GM15510 (cell line): Measurements from ENCODE around the gene OVOL1.

Experiments
- POLR2A ChIP-seq: IDR thresholded peaks from 3 replicates; pipeline ENCODE4 v1.6.1; 2011; ENCODE audit warnings: borderline replicate concordance; ENCODE audit not compliant: insufficient read length; ENCODE audit errors: extremely low read depth

The OVOL1 gene

DNA sequence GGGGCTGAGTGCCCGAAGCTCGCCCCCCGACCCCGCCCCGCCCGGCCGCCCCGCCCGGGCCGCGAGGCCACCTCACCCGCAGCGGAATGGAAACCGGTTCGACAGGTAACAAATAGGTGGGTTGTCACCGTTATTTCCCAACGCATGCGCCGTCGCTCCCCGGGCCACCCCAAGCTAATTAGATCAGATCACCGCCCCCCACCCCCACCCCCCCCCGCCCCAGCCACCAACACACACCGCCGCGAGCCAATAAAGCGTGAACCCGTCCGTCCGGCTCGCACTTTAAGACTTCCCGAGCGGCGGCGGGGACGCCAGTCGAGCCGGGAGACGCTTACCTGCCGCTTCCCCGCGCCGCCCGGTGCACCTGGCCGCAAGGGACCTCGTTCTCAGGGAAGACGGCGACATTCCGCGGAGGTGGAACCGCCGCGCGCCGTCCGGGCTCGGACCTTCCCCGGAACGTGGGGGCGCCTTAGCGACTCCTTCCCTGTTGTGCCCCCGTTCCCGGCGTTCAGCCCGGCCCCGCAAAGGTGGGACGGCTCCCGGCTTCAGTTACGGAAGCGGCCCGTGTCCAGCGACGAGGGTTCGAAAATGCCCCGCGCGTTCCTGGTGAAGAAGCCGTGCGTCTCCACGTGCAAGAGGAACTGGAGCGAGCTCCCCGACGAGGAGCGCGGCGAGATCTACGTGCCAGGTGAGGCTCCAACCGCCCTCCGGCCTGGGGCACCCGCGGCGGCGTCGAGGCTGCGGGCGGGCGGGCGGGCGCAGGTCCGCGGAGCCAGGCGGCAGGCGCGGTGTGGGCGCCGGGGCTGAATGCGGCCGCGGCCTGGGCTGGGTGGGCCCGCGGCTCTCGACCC is at the start of gene OVOL1:
Gene OVOL1 (plus strand): TSS at position 278 of the 851 bp plus-strand sequence. CDS start 311 bp downstream, at position 589.
- TF ChIP-seq POLR2A, result no peak

- TF ChIP-seq POLR2A, result no peak
Measured at GRCh38 chr11:65739022-65739421, 47.8 kb upstream of the OVOL1 start.

DNA sequence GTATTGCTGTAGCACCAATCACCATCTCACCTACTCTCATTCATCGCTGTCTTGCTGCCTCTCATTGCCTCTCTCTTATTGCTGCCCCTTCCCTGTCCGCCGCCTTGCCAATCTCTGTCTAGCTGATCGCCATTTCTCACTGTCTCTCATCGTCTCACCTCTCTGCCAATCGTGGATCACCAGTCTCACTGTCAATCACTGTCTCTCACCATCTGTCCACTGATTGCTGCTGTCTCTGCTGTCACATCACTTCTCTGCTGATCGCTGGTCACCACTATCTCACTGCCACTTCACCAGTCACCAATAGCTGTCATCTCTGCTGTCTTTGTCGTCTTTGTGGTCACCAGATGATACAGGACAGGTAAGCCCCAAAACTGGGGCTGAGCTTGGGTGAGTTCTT is 45.7 kb upstream of the OVOL1 start:
- TF ChIP-seq POLR2A, result no peak

GRCh38 chr11:65742353-65742752 is 44.5 kb upstream of the OVOL1 start:
- TF ChIP-seq POLR2A, result no peak

DNA sequence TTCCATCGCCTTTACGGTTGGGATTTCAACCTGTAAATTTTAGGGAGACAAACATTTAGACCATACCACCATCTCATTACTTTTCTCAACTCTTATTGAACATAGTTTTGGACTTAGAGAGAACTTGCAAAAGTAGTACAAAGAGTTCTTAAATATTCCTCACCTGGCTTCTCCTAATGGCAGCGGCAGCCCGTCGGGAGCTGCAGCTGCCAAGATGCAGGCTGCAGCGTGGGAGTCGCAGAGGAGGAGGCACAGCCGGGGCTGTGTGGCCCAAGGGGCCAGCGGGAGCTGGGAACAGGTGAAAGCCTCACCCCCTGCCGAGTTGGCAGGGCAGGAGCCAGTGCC is 43.2 kb upstream of the OVOL1 start:
- TF ChIP-seq POLR2A, result no peak

GRCh38 chr11:65744026-65744698 is 42.7 kb upstream of the OVOL1 start:
- TF ChIP-seq POLR2A, result no peak

DNA sequence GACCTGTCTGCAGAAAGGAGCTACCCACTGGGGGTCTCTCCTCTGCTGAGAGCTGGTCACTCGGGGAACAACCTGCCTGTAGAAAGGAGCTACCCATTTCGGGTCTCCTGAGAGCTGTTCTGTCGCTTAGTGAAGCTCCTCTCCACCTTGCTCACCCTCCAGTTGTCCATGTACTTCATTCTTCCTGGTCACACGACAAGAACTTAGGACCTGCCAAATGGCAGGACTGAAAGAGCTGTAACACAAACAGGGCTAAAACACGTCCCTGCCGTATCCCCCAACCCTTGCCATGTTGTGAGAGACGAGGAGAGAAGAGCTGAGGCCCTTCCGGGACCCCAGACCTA is 42.2 kb upstream of the OVOL1 start:
- TF ChIP-seq POLR2A, result no peak

DNA sequence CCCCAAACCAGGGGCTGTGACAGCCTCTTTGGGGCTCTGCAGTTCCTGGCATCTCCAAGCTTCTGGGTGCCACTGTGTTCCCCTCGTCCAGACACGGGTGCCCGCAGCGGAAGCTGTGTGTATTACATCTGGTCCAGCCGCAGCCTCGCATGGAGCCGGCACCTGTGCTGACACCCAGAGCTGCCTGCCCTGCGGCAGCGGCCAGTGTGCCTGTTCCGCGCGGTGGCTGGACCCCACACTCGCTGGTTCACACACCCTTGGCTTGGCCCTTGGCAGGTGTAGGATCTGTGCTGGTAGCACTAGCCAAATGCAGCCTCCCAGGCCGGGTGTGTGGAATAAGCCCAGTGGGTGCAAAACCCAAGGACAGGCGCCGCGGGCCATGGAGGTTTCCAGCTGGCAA is 41.8 kb upstream of the OVOL1 start:
- TF ChIP-seq POLR2A, result no peak

DNA sequence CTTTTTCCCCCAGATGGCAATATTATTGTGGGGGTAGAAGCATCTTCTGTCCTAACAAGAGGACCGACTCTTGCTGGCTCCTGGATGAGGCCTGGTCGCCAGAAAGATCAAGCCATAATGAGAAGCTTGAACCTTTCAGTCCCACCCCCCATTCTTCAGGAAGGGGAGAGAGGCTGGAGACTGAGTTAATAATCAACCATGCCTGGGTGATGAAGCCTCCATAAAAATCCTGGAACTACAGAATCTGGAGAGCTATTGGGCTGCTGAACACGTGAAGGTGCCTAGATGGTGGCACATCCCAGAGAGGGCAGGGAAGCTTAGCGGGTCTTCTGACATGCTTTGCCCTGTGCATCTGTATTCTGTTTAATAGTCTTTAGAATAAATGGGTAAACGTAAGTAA is 22.4 kb upstream of the OVOL1 start:
- no peak for TF ChIP-seq POLR2A

DNA sequence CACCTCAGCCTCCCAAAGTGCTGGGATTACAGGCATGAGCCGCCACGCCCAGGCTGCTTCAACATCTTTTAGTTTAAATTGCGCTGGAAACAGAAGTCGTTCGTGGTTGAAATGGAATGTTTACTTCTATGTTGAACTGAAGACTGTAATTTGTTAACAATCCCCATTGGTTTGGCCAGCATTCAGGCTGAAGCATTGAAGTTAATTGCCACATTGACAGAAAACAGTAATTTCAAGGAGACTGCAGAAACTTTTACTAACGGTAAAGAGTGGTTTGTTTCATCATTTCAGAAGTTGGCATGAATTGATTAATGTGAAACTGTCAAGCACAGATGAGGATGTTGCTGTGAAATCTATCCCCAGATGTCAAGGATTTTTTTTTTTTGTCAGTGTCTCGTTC is 20.3 kb upstream of the OVOL1 start:
- no peak for TF ChIP-seq POLR2A

- TF ChIP-seq POLR2A, result no peak
Measured at GRCh38 chr11:65767406-65767805, 19.5 kb upstream of the OVOL1 start.

DNA sequence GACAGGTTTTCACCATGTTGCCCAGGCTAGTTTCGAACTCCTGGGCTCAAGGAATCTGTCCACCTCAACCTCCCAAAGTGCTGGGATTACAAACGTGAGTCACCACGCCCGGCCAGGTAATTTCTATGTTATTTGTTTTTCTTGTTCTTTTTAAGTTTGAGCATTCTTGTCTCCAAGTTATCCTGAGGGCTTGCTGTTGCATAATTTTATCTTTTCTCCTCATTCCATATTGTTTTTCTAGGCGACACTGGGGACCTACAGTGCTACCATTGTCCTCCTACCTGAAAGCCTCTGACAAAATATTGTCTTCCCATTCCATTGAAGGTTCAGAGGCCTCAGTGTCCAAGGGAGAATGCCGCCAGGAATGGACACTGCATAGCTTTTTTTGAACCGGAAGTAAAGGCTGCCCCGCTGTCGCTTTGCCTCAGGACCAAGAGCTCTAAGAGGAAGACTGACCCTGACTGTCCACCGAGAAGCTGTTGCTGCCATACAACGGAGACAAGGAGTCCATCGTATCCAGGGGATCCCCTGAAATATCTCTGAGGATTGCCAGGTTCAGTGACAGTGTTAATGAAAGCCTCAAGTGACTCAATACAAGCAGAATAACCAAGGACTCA is 15.8 kb upstream of the OVOL1 start:
- TF ChIP-seq POLR2A, result no peak

DNA sequence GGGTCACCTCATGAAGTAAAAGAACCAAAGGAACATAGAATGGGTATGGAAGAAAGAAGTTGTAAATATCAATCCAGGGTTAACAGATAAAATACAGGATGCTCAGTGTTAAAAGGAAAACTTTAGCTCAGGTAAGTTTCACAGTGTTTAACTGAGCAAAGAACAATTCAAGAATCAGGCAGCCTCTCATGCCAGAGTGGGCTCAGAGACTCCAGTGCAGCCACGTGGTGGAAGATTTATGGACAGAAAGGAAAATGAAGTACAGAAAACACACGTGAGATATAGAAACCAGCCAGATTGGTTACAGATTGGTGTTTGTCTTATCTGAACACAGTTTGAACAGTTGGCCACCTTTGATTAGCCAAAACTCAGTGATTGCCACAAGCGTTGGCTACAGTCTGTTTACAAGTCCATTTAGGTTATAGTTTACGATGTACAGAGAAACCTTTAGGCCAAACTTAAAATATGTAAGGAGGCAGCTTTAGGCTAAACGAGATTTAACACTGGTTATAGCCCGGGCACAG is 15.2 kb upstream of the OVOL1 start:
- TF ChIP-seq POLR2A, result no peak

DNA sequence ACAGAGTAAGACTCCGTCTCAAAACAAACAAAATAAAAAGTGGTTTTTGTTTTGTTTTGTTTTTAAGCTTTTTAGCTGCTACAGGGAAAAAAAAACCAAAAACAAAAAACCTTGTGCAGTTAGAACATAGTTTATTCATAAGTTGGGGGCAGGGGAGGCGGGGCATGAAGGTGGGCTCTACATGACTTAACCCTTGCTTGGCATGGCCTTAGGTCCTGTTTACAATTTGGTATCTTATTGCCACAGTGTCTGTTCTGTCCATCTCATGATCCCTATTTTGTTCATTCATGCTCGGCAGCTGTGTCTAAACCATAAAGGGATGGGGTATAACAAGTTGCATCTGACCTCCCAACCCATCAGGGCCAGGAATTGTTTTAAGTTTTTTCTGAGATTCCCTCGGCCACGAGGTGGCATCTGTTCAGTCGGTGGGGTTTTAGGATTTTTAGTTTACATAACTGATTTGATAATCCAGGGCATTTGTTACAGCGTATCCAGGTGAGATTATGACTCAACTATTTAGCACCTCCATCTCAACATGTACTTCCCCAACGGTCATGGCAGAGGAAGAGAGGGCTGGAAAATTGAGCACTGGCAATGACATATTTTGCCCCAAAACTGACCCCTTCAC is 13.0 kb upstream of the OVOL1 start:
- TF ChIP-seq POLR2A, result no peak

- no peak for TF ChIP-seq POLR2A
Measured at GRCh38 chr11:65774525-65775306, 12.1 kb upstream of the OVOL1 start.

- no peak for TF ChIP-seq POLR2A
Measured at GRCh38 chr11:65776196-65776595, 10.7 kb upstream of the OVOL1 start.
